HG03521 (cell line): ENCODE results near the gene SLC19A1.

ENCODE experiments used
- ATAC-seq: cut with Tn5 transposase; IDR thresholded peaks from one replicate; pipeline ENCODE4 v1.9.1; 2021; ENCODE audit warnings: mild to moderate bottlenecking, moderate library complexity; ENCODE audit not compliant: unreplicated experiment

SLC19A1 gene

GRCh38 chr21:45542242-45542666 lies at the start of gene SLC19A1:
Gene SLC19A1, minus strand, starts transcription at chr21:45542440. Its CDS starts 4,481 bp downstream, at chr21:45537959.
- ATAC-seq: no peak

- ATAC-seq: no peak
Observed at GRCh38 chr21:45591619-45592207, 49.5 kb upstream of the SLC19A1 start.

GRCh38 chr21:45590726-45591618 lies 48.7 kb upstream of the SLC19A1 start:
- no peak for ATAC-seq

- no peak for ATAC-seq
Observed at GRCh38 chr21:45590246-45590725, 48.0 kb upstream of the SLC19A1 start.

- no peak for ATAC-seq
Observed at GRCh38 chr21:45589686-45590245, 47.5 kb upstream of the SLC19A1 start.

- ATAC-seq: no peak
Observed at GRCh38 chr21:45588871-45589491, 46.7 kb upstream of the SLC19A1 start.

- no peak for ATAC-seq
Observed at GRCh38 chr21:45588086-45588825, 46.0 kb upstream of the SLC19A1 start.

- ATAC-seq: no peak
Observed at GRCh38 chr21:45586289-45586858, 44.1 kb upstream of the SLC19A1 start.

GRCh38 chr21:45584786-45585185 lies 42.5 kb upstream of the SLC19A1 start:
- ATAC-seq: no peak

GRCh38 chr21:45583831-45584509 lies 41.7 kb upstream of the SLC19A1 start:
- ATAC-seq: no peak

- no peak for ATAC-seq
Observed at GRCh38 chr21:45582128-45582527, 39.9 kb upstream of the SLC19A1 start.

- no peak for ATAC-seq
Observed at GRCh38 chr21:45581322-45581712, 39.1 kb upstream of the SLC19A1 start.

GRCh38 chr21:45580576-45581321 lies 38.5 kb upstream of the SLC19A1 start:
- no peak for ATAC-seq

GRCh38 chr21:45580181-45580575 lies 37.9 kb upstream of the SLC19A1 start:
- ATAC-seq: no peak

- ATAC-seq: no peak
Observed at GRCh38 chr21:45579383-45580180, 37.3 kb upstream of the SLC19A1 start.

GRCh38 chr21:45578811-45579381 lies 36.7 kb upstream of the SLC19A1 start:
- ATAC-seq: no peak

- ATAC-seq: no peak
Observed at GRCh38 chr21:45578176-45578801, 36.0 kb upstream of the SLC19A1 start.
